ENCODE measurements around the gene IGSF21. TPM values are rescaled to one million over a fixed set of nuclear protein-coding genes. Genes with fewer than 3 reads are reported as not detected.

IGSF21 gene
- total RNA-seq, 1 experiment from 2014 or later, result 30.5 TPM

DNA sequence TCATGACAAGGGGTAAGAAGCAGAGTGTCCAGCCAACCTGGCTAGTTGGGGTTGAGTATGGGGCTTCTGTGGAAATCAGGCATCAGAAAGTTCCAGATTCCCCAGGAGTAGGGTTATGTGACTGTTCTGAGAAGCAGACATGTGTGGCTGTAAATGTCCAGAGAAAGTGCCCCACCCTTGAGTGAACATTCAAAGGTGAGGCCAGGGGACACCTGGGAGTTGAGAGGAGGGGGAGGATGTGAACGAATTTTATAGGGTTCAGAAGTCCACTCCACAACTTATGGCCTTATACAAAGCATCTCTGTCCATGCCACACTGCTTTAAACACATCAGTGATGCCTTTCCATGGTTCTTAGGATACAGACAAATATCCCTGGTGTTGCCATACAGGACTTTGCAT lies 133.3 kb downstream of the IGSF21 start:
- no peak for ATAC-seq
- H3K36me3 Mint-ChIP-seq, result no peaks in the 10 kb centered on the region
- no peak for DNase-seq (ENCODE audit: low spot score)
- H3K4me1 Mint-ChIP-seq, result peaks cover 39% of the 10 kb centered on the region
- no peaks in the 10 kb centered on the region for H3K9me3 Mint-ChIP-seq
- TF ChIP-seq ZNF232 (CRISPR knock-in tag; IDR thresholded peaks at IDR 0.05), result no peak
- TF ChIP-seq ZBTB21 (CRISPR knock-in tag; IDR thresholded peaks at IDR 0.05; ENCODE audit: borderline replicate concordance), result no peak
- TF ChIP-seq ZNF121 (CRISPR knock-in tag; IDR thresholded peaks at IDR 0.05), result no peak
- TF ChIP-seq ATF1 (CRISPR knock-in tag; IDR thresholded peaks at IDR 0.05), result no peak
- H3K27me3 Mint-ChIP-seq (ENCODE audit: low read depth), result no peaks in the 10 kb centered on the region; the same call in 1 of the 2 replicates
- H3K27ac Mint-ChIP-seq, result no peak overlapping the region
- POLR2A ChIA-PET, result no interaction called here
- CTCF ChIA-PET, result no interaction called here
- no peak overlapping the region for H3K4me3 Mint-ChIP-seq

DNA sequence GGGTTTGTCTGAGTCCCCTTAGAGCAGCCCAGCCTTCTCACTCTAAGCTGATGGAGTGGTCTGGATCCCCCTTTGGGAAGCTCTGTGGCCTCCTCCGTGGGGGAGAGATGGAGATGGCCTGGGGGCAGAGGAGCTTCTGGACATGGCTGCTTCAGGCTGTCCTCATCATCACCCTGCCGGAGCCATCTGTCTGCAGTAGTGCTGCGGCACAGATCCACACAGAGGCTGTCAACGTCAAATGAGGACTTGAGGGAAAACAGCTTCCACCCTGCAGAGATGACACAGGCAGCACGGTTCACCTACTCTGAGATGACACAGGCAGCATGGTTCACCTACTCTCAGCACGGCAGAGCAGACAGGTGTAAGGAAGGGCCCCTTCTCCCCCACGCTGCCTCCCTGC lies 134.3 kb downstream of the IGSF21 start:
- ChIA-PET POLR2A (no interaction called here), CTCF (interaction anchor here (1.2 kb wide), 1 partner anchor 334 kb away, joined by 3 read pairs; no protein-coding TSS in a partner anchor)
- H3K36me3 Mint-ChIP-seq, result no peaks in the 10 kb centered on the region
- H3K9me3 Mint-ChIP-seq, result no peaks in the 10 kb centered on the region
- TF ChIP-seq ZNF671 (CRISPR knock-in tag; IDR thresholded peaks at IDR 0.05) (no peak), TCF7 (CRISPR knock-in tag; IDR thresholded peaks at IDR 0.05; ENCODE audit: low read depth) (no peak), KAT7 (CRISPR knock-in tag; IDR thresholded peaks at IDR 0.05; ENCODE audit: borderline replicate concordance) (no peak), RORB (CRISPR knock-in tag; IDR thresholded peaks at IDR 0.05) (no peak), ZNF425 (CRISPR knock-in tag; conservative IDR thresholded peaks at IDR 0.05) (no peak), PREB (CRISPR knock-in tag; IDR thresholded peaks at IDR 0.05; ENCODE audit: borderline replicate concordance) (no peak), SOX15 (CRISPR knock-in tag; IDR thresholded peaks at IDR 0.05) (no peak), NR2C2 (CRISPR knock-in tag; IDR thresholded peaks at IDR 0.05) (no peak), CREB1 (CRISPR knock-in tag; IDR thresholded peaks at IDR 0.05) (no peak), TP53 (CRISPR knock-in tag; IDR thresholded peaks at IDR 0.05) (no peak), FOXJ3 (CRISPR knock-in tag; IDR thresholded peaks at IDR 0.05; ENCODE audit: borderline replicate concordance) (no peak)
- TF ChIP-seq, protein P1, sequence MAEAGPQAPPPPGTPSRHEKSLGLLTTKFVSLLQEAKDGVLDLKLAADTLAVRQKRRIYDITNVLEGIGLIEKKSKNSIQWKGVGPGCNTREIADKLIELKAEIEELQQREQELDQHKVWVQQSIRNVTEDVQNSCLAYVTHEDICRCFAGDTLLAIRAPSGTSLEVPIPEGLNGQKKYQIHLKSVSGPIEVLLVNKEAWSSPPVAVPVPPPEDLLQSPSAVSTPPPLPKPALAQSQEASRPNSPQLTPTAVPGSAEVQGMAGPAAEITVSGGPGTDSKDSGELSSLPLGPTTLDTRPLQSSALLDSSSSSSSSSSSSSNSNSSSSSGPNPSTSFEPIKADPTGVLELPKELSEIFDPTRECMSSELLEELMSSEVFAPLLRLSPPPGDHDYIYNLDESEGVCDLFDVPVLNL (CRISPR knock-in tag; IDR thresholded peaks at IDR 0.05; ENCODE audit: borderline replicate concordance, low read depth), result no peak
- TF ChIP-seq, protein P2, sequence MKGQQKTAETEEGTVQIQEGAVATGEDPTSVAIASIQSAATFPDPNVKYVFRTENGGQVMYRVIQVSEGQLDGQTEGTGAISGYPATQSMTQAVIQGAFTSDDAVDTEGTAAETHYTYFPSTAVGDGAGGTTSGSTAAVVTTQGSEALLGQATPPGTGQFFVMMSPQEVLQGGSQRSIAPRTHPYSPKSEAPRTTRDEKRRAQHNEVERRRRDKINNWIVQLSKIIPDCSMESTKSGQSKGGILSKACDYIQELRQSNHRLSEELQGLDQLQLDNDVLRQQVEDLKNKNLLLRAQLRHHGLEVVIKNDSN (CRISPR knock-in tag; IDR thresholded peaks at IDR 0.05), result no peak
- H3K27me3 Mint-ChIP-seq (ENCODE audit: low read depth), result no peaks in the 10 kb centered on the region
- H3K4me3 Mint-ChIP-seq, result no peak overlapping the region
- ATAC-seq, result no peak
- no peak overlapping the region for H3K27ac Mint-ChIP-seq
- peaks cover 39% of the 10 kb centered on the region for H3K4me1 Mint-ChIP-seq
- DNase-seq (ENCODE audit: low spot score), result no peak

DNA sequence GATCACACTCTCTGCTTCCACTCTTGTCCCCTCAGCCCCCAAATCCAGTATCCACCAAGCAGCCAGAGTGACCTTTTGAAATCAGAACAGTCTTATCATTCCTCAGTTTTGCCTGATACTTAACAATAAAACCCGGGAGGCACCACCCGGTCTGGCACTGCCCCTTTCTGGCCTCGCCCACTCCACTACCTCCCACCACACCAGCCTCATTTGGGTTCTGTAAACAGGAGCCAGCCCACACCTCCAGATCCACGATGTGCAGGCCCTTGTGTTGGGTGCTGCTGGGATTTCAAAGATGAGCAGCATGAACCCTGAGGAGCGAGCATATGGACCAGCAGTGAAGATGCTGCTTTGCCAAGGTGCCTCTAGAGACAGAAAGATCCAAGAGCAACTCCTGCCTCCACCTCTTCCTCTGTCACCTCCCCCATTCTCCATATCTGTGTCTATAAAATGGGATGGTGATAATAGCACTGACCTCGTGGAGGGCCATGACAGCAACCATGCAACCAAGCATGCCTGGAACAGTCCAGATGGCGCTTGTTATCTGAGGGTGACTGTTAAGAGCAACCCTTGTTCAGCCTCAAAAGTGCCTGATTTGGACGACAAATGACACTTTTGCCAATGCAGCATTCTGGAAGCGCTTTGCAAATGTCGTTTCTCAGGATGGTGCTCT lies 136.0 kb downstream of the IGSF21 start:
- H3K4me3 Mint-ChIP-seq, result no peak overlapping the region
- no peaks in the 10 kb centered on the region for H3K36me3 Mint-ChIP-seq
- CTCF ChIA-PET, result interaction anchor here (0.9 to 4.8 kb wide), 3 partner anchors 7 to 332 kb away, joined by 3 to 87 read pairs (median 6); no protein-coding TSS in a partner anchor

More for the DNA sequence above, 136.0 kb downstream of the IGSF21 start:
- DNase-seq (ENCODE audit: low spot score) (no peak), ATAC-seq (no peak)
- Mint-ChIP-seq H3K27me3 (ENCODE audit: low read depth) (no peaks in the 10 kb centered on the region), H3K9me3 (no peaks in the 10 kb centered on the region), H3K4me1 (peaks cover 24% of the 10 kb centered on the region), H3K27ac (no peak overlapping the region)
- POLR2A ChIA-PET, result no interaction called here
- TF ChIP-seq, protein P3, sequence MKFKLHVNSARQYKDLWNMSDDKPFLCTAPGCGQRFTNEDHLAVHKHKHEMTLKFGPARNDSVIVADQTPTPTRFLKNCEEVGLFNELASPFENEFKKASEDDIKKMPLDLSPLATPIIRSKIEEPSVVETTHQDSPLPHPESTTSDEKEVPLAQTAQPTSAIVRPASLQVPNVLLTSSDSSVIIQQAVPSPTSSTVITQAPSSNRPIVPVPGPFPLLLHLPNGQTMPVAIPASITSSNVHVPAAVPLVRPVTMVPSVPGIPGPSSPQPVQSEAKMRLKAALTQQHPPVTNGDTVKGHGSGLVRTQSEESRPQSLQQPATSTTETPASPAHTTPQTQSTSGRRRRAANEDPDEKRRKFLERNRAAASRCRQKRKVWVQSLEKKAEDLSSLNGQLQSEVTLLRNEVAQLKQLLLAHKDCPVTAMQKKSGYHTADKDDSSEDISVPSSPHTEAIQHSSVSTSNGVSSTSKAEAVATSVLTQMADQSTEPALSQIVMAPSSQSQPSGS (CRISPR knock-in tag; IDR thresholded peaks at IDR 0.05; ENCODE audit: borderline replicate concordance, low read depth), result no peak
- TF ChIP-seq FOXP1 (CRISPR knock-in tag; IDR thresholded peaks at IDR 0.05; ENCODE audit: borderline replicate concordance), result no peak
- TF ChIP-seq E2F5 (CRISPR knock-in tag; IDR thresholded peaks at IDR 0.05), result no peak

Measured in WTC11 (cell line).